ENCODE measurements around the gene CREB3L2.

CREB3L2 gene

DNA sequence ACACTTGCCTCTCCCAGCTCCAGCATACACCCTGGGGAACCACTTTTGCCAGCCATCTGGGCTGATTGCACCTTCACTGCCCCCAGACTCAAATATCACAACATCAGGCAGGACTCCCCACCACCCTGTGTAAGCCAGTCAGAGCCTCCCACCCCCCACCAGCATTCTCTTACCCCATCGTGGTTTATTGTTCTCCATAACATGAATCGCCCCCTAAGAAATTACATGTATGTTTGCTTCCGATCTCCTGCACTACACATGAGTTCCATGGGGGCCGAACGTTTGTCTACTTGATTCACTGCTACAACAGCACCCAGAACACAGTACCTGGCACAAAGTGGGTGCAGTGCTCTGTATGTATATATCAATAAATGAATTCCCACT is 39.4 kb downstream of the CREB3L2 start:
- no peak for TF ChIP-seq CTCF (IDR thresholded peaks at IDR 0.05; ENCODE audit: low read depth, low read length)
- no peak overlapping the region for H3K4me3 ChIP-seq (ENCODE audit: low read depth, low read length)

DNA sequence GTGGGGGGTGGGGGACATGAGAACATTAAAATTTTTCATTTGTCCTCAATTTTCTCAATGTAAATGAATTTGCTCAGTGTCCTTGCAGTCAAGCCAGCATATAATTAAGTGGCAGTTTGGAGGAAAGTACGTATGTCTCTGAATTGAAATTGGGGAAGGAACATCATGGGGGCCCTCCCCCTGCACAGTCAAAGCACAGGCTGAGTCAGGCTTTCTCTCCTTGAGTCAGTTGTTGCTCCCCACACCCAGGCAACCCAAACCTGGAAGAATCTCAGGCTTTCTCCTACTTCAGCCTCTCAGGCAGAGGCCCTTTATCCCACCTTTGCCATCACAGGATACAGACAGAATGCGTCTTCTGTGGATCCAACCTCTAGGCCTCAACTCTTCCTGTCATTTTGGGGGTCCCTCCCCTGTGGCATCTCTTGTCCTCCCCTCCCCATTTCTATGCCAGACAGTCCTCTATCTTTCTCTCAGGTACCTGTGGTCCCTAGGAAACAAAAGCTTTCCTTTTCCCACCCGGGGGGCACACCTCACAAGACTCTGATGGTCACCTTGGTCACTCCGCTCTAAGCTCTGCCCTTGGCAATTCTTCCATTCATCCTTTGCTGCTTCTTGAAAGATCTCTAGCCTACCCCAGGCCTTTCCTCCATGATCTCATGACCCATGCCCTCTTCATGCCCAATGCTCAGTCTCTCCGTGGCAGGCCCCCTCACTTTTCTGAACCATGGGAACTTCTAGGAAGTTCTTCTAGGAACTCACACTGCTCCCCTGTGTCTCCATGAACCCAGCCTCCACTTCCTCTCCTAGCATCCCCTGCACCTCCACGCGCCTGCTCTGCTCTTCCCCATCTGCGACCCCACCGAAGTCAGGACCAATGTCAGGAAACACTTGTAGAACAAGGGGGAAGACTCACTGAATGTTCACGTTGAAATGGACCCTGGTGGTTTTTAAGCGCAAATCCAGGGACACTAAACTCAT is 40.4 kb downstream of the CREB3L2 start:
- H3K4me3 ChIP-seq (ENCODE audit: low read depth, low read length), result no peak overlapping the region
- no peak for TF ChIP-seq CTCF (IDR thresholded peaks at IDR 0.05; ENCODE audit: low read depth, low read length)

- no peak for TF ChIP-seq CTCF (IDR thresholded peaks at IDR 0.05; ENCODE audit: low read depth, low read length)
- H3K4me3 ChIP-seq (ENCODE audit: low read depth, low read length), result no peak overlapping the region
Observed at GRCh38 chr7:137960020-137960419, 41.9 kb downstream of the CREB3L2 start.

DNA sequence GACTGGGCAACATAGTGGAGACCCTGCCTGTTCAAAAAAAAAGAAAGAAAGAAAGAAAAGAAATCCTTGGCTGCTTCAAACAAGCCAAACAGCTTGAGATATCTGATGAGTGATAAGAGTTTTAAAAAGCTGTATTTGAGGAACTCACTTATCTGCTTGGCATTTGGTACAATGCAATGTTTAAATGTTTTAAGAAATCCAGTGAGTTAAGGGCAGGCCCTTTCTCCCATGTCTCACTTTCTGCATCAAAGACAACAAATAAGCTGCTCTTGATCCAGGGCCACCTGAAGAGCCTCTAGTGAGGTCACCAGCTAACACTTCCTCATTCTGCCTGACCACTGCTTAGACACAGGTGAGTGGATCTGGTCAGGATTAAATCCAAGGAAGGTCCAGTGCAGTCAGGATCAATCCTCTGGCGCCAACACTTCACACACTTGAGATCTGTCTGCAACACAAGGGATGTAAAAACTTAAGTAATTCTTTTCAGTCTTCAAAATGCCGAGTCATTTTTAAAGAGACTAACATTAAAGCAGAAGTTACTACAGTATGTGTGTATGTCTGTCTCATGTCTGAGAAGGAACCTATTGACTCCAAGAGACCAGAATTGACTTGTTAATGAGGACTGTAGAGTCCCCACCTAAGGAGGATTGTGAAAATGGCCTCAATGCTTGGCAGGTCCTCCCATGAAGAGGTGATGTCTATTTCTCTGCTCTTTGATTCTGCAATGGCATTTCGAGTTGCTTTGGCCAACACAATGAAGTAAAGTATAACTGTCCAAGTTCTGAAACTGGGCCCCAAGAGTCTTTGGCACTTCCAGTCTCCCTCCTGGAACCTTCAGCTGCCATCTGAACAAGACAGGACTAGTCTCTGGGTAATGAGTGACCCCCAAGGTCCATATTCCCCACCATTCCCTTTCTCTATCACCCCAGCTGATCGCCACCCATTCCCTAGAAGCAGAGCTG is 43.1 kb downstream of the CREB3L2 start:
- no peak for TF ChIP-seq CTCF (IDR thresholded peaks at IDR 0.05; ENCODE audit: low read depth, low read length)
- H3K4me3 ChIP-seq (ENCODE audit: low read depth, low read length), result no peak overlapping the region

DNA sequence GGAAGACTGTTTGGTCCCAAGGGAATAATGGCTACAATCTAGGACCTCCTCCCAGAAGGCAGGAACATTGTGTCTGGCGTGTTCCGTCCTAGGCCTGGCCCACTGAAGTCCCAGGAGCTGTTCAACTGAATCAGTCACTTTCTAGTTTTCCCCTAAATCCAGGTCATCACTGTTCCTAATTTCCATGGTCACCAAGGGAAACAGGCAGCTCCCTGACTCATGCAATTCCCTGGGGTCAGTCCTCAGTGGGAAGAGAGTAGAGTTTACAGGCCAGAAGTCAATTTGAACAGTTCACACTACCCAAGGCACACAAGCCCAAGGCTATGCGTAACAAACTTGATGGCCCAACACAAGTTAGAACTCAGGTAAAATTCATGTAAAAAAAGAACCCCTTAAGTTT is 44.0 kb downstream of the CREB3L2 start:
- no peak for TF ChIP-seq CTCF (IDR thresholded peaks at IDR 0.05; ENCODE audit: low read depth, low read length)
- no peak overlapping the region for H3K4me3 ChIP-seq (ENCODE audit: low read depth, low read length)

- H3K4me3 ChIP-seq (ENCODE audit: low read depth, low read length), result no peak overlapping the region
- TF ChIP-seq CTCF (IDR thresholded peaks at IDR 0.05; ENCODE audit: low read depth, low read length), result no peak
Observed at GRCh38 chr7:137956591-137956990, 45.3 kb downstream of the CREB3L2 start.
